Colonic mucosa (tissue), 4 donors: ENCODE measurements around the gene PNMA1. TPM values are rescaled to one million over a fixed set of nuclear protein-coding genes. Genes with fewer than 3 reads are reported as not detected.

Experiments
- DNase-seq: peaks from one replicate; pipeline ENCODE4 v3.0.0-alpha.2; 2020
- H3K27ac ChIP-seq: fragments of 200-600 bp; one replicate; pipeline ENCODE4 v1.8.0; 2021
- H3K27me3 ChIP-seq: fragments of 200-600 bp; one replicate; pipeline ENCODE4 v1.8.0; 2021
- H3K36me3 ChIP-seq: fragments of 200-600 bp; one replicate; pipeline ENCODE4 v1.8.0; 2021
- H3K4me1 ChIP-seq: fragments of 200-600 bp; one replicate; pipeline ENCODE4 v1.8.0; 2021; ENCODE audit warnings: mild to moderate bottlenecking
- H3K4me3 ChIP-seq: fragments of 200-600 bp; one replicate; pipeline ENCODE4 v1.8.0; 2021
- H3K9ac ChIP-seq, 2 donors: one replicate each; pipeline ENCODE4 v1.7.0; 2013; ENCODE audit warnings: control low read depth in 2 of 2, low read depth in 2 of 2, low read length in 2 of 2
- H3K9me3 ChIP-seq: fragments of 200-600 bp; one replicate; pipeline ENCODE4 v1.8.0; 2021
- intact Hi-C: fragments of 100-400 bp; cut with DNase I; formaldehyde crosslinking; loops from one replicate; pipeline ENCODE4 v1.14.1; 2022
- total RNA-seq, 2 donors: library from RNA; stranded (reverse); fragmentation: NEBNext Ultra II Directional in 1 of 2; extraction: Animal tissue kit (Norgen Biotek cat#: 25700) in 1 of 2; gene quantifications; one replicate each; pipeline ENCODE4 v1.2.1, GENCODE V29; 2021
- TF ChIP-seq, protein P1 (sequence below): fragments of 200-600 bp; IDR thresholded peaks from one replicate; pipeline ENCODE4 v1.8.0; 2022; ENCODE audit warnings: antibody characterized with exemption, mild to moderate bottlenecking
- donor health status: healthy.
- donor health status: DM: no; HTN: no; CAD: no.
- donor health status: DM: no; HTN: no; CAD: no.

The PNMA1 gene
- total RNA-seq, 2 donors from 2014 or later = 13.4 to 28.3 TPM

DNA sequence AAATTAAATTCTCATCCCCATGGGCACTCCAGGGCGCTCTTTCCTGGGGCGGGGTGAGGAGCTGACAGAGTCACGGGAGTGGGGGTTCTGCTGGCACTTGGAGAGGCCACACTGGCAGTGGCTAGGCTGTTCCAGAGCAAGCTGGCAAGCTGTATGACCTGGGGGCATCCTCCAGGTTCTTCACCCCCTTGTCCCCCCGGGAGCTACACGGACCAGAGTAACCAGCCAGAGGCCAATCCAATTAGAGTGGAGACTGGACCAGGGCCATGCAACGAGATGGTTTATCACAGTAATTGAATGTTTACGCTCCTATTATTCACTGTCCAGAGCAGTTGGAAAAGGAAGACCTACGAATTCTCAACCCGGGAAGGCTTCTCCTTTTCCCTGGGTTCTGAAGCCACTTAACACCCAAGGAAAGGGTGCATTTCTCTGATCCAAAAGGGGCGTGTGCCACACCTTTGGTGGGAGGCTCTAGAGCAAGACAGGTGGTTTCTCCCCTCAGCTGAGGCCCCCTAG lies 43.8 kb upstream of the PNMA1 start:
- H3K27me3 ChIP-seq = no peaks in the 10 kb centered on the region

DNA sequence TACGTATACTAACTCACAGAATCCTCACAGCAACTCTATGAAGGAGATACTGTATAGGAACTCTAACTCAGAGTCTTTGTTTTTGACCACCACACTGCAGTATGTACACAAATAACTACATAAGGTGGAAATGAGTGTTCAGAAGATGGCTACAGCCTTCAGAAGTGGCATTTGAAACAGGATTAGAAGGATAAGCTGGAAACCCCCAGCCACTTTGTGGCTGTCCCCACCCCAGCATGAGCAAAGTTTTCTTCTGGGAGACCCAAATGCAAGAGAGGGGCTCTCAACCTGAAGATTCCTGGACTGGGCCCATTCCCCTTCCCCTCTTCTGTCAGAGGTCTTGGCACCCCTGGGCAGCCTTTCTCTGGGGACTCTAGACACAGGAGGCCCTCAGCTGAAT lies 43.2 kb upstream of the PNMA1 start:
- intact Hi-C loops = no loop called here
- peak overlapping the region; percentile 99 for H3K27ac ChIP-seq
- H3K9ac ChIP-seq = peak overlapping the region; percentile 85 to 87
- H3K36me3 ChIP-seq = no peaks in the 10 kb centered on the region
- no peaks in the 10 kb centered on the region for H3K27me3 ChIP-seq
- peaks cover 67% of the 10 kb centered on the region for H3K4me1 ChIP-seq
- no peak for DNase-seq
- TF ChIP-seq, protein P1, sequence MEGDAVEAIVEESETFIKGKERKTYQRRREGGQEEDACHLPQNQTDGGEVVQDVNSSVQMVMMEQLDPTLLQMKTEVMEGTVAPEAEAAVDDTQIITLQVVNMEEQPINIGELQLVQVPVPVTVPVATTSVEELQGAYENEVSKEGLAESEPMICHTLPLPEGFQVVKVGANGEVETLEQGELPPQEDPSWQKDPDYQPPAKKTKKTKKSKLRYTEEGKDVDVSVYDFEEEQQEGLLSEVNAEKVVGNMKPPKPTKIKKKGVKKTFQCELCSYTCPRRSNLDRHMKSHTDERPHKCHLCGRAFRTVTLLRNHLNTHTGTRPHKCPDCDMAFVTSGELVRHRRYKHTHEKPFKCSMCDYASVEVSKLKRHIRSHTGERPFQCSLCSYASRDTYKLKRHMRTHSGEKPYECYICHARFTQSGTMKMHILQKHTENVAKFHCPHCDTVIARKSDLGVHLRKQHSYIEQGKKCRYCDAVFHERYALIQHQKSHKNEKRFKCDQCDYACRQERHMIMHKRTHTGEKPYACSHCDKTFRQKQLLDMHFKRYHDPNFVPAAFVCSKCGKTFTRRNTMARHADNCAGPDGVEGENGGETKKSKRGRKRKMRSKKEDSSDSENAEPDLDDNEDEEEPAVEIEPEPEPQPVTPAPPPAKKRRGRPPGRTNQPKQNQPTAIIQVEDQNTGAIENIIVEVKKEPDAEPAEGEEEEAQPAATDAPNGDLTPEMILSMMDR = no peak
- H3K4me3 ChIP-seq = peak overlapping the region; percentile 73
- no peaks in the 10 kb centered on the region for H3K9me3 ChIP-seq

More for the DNA sequence above, 43.8 kb upstream of the PNMA1 start:
- TF ChIP-seq, protein P1 = no peak
- H3K27ac ChIP-seq = peak overlapping the region; percentile 99
- DNase-seq = no peak
- H3K4me1 ChIP-seq = peaks cover 61% of the 10 kb centered on the region
- intact Hi-C loops = no loop called here
- H3K9ac ChIP-seq = peak overlapping the region; percentile 85 to 87
- no peaks in the 10 kb centered on the region for H3K9me3 ChIP-seq
- peak overlapping the region; percentile 73 for H3K4me3 ChIP-seq
- H3K36me3 ChIP-seq = no peaks in the 10 kb centered on the region

DNA sequence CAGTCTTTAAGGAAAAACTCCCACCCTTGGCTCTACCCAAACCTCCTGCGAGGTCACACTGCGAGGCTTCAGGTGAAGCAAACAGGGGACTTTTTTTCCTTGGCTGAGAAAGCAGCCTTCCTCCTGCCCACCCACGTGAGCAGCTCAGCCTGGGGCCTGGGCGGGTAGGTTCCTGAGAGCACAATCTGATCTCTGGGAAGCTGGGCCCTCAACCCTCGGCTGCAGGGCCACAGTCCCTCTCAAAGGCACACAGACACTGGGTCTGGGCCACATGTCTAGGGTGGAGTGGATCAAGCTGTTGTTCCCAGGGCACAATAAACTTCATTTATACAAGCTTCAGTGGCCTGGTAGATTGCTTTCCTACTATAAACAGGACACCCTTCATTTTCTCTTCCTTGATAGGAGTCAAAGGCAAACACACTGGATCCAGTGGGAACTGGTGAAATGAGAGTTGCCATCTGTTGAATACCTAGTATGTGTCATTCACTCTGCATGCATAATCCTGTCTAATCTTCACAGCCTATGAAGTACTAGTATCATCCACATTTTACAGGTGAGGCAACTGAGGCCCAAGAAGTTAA lies 41.3 kb upstream of the PNMA1 start:
- DNase-seq = peak; percentile 76
- H3K4me3 ChIP-seq = peak overlapping the region; percentile 1

DNA sequence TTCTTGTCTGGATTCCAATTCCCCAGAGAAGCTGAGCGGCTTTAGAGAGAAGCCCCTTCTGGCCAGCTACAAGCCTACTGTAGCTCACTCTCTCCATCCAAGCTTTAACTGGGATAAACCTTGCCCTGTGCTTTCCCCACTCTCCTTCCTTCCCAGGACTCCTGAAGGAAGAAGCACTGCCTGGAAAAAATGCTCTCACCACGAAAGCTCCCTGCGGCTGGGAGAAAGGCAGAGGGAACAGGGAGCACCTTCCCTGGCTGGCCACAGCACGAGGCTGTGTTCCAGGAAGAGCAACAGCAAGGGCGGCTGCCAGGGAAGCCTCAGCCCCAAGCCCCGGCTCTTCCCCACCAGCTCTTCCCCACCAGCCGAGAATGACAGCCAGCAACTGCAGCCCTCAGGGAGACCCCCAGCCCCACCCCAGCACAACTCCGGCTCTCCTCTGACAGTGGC lies 40.8 kb upstream of the PNMA1 start:
- H3K36me3 ChIP-seq = no peaks in the 10 kb centered on the region
- peak overlapping the region; percentile 71 to 87 for H3K9ac ChIP-seq
- TF ChIP-seq, protein P1 = no peak
- peak overlapping the region; percentile 1 for H3K4me3 ChIP-seq
- no peaks in the 10 kb centered on the region for H3K9me3 ChIP-seq
- peaks cover 77% of the 10 kb centered on the region for H3K4me1 ChIP-seq
- H3K27ac ChIP-seq = peak overlapping the region; percentile 99
- DNase-seq = no peak
- intact Hi-C loops = no loop called here
- H3K27me3 ChIP-seq = no peaks in the 10 kb centered on the region

More for the DNA sequence above, 41.3 kb upstream of the PNMA1 start:
- Histone ChIP-seq H3K9me3 (no peaks in the 10 kb centered on the region), H3K36me3 (no peaks in the 10 kb centered on the region), H3K27ac (peak overlapping the region; percentile 99), H3K9ac (peak overlapping the region; percentile 71 to 87), H3K4me1 (peaks cover 71% of the 10 kb centered on the region), H3K27me3 (no peaks in the 10 kb centered on the region)
- intact Hi-C loops = no loop called here
- TF ChIP-seq, protein P1 = no peak

DNA sequence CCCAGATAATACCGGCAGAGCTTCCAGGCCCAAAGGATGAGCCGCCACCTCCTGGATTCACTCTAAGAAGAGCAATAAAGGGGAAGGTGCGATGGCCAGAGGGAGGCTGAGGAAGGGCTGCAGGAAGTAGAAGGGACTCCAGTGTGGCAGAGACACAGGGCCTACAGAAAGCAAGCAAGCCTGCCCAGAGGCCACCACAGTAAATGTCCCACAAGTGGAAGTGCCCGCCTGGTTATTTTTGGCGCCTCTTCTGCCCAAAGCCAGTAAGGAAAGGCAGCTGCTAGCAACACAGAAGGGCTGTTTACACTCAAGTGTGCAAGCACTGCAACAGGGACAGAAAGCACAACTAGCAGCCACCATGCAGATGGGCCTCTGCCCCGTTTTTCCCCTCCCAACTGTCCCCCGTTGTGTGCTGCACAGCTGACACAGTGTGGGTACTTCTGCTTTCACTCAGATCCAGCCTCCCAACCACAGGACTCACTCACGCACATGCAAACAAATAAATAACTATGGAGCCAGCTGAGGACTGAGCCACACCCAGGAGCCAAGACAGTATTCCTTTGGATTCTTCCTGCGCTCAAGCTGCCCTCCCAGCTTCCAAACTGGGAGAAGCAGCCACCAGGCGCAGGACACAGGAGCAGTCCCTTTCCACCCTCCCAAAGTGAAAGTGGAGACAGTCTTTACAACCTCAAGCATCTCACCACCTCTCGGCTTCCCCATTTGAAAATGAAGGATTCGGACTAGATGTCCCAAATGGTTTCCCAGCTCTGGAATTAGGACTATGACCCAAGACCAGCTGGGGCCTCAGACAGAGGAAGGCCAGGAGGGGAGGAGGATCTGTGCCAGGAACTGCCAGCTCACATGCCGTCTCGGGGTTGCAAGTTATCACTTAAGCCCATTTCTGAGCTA lies 40.0 kb upstream of the PNMA1 start:
- Histone ChIP-seq H3K36me3 (no peaks in the 10 kb centered on the region), H3K9me3 (no peaks in the 10 kb centered on the region), H3K27ac (peak overlapping the region; percentile 99), H3K4me1 (peaks cover 82% of the 10 kb centered on the region), H3K4me3 (no peak overlapping the region), H3K27me3 (no peaks in the 10 kb centered on the region), H3K9ac (peak overlapping the region; percentile 71 to 87)
- peak; percentile 77 for DNase-seq
- TF ChIP-seq, protein P1 = no peak
- intact Hi-C loops = no loop called here
